HG03520 (cell line): ENCODE measurements around the gene CDC42SE2.
"Not testable (repeated sequence)": the region's sequence is repeated elsewhere in the genome, so short reads cannot be mapped to it uniquely, and the experiment has no call there.

Experiments
- ATAC-seq: cut with Tn5 transposase; IDR thresholded peaks from one replicate; pipeline ENCODE4 v1.9.1; 2021; ENCODE audit warnings: mild to moderate bottlenecking, moderate library complexity; ENCODE audit not compliant: unreplicated experiment

CDC42SE2 gene

DNA sequence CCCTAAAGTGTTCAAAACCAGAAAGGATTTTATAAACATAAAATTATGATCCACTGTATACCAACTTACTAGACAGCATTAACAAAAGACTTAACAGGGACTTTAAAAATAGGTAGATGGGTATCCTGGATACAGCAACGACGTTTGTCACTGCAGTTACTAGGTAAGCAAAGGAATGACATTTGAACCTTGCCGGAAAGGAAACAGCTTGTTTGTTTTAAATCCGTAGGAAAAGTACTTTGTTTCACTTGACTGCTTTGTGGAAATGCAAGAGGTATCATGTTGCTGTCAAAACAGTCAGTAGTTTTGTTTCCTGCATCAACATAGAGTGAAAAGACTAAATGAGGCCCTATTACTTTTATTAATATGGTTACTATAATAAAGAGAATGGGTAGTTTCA lies 122.9 kb downstream of the CDC42SE2 start:
- ATAC-seq: no peak

DNA sequence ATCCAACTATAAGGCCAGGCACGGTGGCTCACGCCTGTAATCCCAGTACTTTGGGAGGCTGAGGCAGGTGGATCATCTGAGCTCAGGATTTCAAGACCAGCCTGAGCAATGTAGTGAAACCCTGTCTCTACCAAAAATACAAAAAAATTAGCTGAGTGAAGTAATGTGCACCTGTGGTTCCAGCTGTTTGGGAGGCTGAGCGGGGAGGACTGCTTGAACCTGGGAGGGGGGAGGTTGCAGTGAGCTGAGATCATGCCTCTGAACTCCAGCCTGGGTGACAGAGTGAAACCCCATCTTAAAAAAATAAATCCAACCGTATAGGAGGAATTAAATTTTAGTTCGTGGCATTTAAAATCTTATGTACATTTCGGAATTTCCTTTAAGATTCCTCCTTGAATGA lies 123.4 kb downstream of the CDC42SE2 start:
- ATAC-seq: no peak

DNA sequence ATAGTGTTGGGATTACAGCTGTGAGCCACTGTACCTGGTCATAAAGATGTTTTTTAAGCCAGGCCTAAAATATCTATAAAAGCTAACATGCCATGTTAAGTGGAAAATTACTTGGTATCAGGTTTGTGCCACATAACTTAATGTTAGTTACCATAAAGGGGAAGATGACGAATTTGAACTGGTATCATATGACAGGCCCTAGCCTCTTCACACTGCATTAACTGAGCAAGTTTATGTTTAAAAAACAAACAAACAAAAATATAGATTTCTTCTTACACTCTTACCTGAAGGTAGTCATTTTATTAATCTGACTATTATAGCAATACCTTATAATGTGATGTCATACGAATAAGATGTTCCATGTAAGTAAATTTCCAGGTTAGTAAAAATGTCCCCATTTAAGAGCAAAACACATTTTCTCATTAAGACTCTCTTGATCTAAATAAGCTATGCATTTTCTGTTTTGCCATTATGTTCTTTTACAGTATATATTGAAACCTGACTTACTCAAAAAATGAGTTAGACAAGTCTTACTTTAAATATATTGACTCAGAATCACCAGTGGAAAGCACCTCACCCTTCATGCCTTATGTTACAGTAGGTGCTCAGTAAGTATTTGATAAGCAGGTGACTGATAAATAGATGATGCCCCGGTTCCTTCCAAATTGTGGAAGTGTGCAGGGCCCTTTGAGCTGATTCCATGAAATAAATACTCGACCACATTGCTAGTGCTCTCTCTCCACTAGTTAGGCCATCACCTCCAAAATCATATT lies 125.4 kb downstream of the CDC42SE2 start:
- peak; percentile 31 for ATAC-seq

DNA sequence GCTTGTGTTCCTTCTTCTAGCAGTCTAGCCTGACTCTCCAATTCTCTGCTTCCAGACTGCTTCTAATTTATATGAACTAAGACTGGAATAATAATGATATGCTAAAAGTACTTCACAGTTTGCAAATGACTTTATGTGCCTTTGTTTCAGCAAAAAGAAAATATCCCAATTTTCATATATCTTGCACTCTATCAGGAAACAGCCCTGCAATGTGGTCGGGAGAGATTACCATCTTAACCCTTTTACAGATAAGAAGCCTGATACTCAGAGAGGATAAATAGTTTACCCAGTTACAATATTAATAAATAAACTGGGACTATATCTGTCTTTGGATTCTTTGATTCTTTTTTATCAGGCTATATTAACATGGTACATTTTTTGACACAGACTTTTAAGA lies 126.0 kb downstream of the CDC42SE2 start:
- no peak for ATAC-seq

DNA sequence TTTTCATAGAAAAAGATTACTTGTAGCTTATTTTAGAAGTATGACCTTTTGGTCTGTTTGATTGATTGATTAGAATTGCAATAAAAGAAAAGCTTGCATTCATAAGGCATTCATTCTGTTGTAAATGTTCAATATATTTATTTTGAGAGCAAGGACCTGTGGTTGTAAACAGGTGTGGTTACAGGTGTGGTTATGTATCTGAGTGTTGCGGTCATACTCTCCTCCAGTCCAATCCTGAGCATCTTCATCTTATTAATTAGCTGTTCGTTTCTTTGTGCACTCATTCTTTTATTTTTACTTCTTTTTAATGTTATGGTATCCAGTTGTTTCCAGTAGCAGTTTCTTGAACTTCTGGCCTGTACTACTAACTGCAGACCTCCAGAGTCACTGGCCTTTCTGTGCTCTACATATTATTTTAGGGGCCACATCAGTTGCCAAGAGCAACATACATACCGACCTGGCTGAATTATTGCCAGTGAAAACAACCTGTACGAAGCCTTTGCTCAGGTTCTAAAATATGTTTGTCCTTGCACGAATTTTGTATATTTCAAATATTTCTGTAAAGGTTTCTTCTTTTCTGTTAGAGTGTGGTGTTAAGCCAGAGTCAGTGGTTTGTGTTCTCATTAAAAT lies 128.7 kb downstream of the CDC42SE2 start:
- ATAC-seq: no peak

DNA sequence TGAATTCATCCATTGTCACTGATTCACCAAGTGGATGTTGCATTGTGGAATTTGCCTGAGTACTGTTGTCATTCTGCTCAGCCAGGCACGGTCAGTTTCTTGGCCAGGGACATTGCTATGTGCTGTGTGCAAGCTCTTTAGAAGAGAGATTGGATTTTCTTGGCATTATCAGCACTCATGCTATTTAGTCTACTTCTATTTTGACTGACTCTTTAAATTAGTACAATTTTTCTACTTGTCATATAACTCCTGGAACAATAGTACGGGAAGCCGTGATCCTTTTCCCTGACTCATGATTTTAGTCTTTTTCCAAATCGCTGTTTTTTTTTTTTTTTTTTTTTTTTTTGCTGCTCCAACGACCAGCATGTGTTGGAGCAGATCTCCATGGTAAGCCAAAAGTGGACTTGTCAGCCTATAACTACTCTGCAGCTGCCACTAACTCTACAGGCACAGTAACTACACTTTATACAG lies 129.7 kb downstream of the CDC42SE2 start:
- no peak for ATAC-seq

DNA sequence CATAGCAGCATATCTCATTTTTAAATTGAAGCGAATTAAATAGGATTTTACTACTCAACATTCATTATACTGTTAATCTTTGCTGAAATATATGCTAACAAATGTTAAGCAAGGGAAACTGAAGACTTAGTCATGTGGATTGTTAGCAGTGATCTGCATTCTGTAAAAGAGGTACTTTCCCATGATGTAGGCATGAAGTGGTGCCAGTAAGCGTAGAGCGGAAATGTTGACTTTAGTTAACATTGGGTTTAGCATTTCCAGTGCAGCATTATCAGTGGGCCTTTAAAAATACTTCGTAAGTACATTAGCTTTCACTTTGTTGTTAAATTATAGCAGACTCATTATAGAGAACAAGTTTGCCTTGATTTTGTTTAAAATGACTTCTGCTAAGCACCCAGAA lies 130.3 kb downstream of the CDC42SE2 start:
- ATAC-seq: peak; percentile 48

DNA sequence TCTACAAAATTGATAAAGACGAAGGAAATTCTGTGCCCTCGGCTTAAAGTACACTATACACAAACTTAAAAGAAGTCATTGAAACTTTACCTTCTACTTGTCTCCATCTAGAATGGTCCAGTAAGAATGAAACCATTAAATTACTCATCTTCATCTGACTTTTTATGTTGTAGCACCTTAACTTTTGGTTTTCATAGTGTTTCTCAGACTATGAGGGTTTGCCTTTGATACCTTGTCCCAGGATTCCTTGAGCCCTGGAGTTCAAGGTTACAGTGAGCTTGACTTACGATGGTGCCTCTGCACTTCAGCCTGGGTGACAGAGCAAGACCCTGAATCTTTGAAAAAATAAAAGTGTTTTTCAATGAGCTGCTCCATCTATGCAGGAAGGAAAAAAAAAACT lies 132.2 kb downstream of the CDC42SE2 start:
- ATAC-seq: peak; percentile 94

DNA sequence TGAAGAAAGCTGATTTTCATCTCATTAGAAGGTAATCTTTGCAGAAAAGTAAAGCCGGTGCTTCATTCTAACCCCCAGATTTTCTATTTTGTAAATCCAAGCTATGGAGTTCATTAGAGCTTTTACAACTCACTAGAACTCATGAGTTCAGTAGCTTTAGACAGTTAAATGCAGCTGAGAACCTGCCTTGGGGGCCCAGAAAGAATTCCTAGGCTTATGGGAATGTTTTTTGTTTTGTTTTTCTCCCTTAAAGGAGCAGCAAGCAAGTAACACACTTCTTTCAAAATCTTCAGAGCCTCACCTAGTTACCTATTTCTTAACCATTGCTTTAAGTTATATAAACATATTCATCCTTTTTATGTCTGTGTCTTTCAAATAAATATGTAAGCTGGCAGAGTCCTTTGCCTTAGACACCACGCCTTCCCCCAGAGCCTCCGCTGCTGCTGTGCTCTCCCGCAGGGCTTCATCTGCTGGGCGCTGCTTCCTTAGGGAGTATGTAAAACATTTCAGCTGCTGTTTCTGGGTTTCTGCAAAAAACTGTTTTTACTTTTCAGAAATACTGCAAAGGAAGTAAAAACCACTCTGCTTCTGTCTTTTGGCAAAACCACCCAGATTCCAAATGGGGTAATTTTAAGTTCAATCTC lies 132.9 kb downstream of the CDC42SE2 start:
- no peak for ATAC-seq

DNA sequence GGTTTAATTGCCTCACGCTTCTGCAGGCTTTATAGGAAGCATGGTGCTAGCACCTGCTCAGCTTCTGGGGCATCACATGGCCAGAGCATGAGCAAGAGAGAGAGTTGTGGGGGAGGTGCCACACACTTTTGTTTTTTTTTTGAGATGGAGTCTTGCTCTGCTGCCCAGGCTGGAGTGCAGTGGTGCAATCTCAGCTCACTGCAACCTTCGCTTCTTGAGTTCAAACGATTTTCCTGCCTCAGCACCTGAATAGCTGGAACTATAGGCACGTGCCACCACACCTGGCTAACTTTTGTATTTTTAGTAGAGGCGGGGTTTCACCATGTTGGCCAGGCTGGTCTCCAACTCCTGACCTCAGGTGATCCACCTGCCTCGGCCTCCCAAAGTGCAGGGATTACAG lies 135.2 kb downstream of the CDC42SE2 start:
- ATAC-seq: not testable (repeated sequence)

DNA sequence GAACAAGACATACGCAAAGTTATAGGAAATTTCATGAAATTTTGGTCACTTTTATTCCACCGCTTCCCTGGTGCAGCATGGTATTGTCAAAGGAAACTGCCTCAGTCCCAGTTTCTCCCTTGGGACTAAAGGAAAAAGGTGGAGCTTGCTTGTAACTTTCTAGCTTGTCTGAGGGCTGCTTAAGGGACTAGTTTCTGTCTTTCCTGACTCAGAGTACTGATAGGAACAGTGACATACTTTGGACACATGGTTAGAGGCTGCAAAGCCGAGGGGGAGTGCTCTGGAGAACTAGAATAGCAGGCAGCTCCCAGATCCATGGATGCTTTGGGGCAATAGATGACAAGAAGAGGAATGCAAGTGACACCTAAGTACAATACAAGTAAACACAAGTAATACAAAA lies 136.7 kb downstream of the CDC42SE2 start:
- ATAC-seq: no peak

DNA sequence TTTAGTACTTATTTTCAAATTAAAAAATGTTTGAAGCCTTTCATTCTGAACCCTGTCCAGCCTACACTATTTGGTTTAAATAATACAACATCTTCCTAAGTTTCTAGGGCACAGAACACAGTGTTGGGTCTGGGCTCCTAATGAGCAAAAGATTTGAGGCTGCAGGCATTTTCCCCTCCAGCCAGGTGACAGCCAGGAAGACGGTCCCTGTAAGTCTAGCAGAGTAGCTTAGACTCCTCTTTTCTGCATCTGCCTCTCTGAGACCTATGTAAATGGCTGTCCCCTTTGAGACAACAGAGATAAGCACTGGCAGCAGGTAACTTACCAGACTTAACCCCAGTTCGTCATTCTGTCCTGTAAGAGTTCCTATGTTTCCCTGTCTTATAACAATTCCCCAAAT lies 141.8 kb downstream of the CDC42SE2 start:
- ATAC-seq: no peak

DNA sequence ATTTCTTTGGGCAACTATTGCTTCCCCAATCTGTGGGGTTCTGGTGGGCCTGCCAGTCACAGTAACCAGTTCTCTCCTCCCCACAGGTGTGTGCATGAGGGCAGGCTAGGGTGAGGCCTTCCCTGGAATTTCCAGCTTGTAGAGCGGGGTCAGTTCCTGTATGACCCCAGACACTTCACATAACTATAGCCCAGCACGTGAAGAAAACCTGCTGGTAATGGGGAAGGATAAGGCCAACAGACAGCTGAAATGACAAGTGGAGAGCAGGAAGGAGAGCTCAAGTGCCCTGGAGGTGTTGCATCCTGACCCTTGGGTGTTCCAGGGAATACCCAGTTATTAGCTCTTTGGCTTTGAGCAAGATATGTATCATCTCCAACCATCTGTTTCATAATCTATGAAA lies 142.2 kb downstream of the CDC42SE2 start:
- ATAC-seq: no peak

DNA sequence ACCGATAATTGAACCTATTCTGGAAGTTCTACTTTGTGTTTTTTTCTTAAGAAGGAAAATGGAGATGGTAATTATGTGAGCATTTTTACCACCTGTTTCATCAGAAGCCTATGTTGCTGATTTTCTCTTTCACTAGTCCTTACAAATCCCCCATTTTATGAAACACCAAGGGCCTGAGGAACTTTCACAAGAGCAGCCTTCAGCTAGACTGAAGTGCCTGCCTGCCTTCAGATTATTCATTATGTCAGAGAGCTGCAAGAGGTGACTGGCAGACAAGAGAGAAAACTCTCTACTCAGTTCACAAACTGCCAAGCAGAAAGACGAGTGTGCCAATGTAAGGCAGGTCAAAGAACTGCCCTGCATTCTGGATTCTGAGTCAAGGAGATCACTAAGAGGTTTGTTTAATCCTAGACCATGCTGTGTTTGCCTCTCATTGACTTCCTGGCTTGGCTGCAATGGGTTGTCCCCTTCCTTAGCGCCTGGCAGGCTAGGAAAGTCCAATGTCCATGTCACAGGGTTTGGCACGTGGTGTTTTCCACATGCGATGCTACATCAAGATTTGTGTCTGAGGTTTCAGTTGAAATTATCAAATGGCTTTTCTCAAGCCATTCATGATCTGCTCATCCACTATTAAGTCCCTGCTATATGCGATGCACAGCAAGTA lies 143.3 kb downstream of the CDC42SE2 start:
- no peak for ATAC-seq

DNA sequence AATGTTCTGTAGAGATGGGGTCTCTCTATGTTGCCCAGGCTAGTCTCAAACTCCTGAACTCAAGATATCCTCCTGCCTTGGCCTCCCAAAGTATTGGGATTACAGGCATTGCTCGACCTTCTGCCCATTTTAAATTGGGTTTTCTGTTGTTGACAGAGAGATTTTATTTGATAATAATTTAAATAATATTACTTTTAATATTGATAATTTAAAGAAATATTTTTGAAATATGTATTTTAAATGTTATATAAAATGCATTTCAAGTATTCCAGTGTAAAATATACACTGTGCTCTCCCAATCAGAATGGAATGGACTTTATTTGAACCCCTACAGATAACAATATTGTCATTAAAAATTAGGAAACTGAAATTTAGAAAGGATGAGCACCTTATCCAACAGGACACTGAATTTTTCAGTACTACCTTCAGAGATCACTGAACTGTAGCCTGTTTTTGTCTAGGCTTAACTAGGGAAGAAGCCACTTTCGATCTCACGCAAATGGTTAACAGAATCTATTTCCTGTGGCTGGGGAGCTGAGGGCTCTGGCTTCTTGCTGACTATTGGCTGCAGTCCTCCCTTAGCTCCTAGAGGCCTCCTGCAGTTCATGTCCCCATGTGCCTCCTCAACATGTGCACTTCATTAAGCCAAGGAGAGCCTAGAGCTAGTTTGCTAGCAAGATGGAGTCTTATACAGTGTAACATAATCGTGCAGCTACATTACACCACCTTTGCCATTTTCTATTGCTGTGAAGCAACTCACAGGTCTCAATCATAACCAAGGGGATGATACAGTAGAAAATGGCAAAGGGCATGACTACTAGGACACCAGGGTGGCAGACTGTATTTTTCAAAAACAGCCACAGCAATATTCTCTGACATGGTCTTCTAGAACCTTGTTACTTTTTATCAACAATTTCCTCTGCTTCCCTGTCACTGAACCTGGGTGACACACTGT lies 150.0 kb downstream of the CDC42SE2 start:
- ATAC-seq: peak; percentile 44

DNA sequence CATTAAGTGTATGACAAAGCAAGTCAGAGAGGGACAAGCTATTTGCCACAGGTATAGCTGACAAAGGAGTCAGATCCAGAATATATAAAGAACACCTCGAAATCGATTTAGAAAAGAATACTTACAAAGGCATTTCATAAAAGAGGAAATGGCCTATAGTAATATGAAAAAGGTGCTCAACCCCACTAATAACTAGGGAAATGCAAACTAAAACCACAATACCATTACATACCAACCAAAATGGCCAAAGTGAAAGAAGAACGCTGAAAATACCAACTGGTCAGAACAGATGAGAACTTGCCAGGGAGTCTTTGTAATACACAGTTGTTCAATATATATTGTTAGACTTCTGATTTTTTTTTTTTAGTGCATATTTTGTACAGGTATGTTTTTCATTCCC lies 152.9 kb downstream of the CDC42SE2 start:
- peak; percentile 78 for ATAC-seq

DNA sequence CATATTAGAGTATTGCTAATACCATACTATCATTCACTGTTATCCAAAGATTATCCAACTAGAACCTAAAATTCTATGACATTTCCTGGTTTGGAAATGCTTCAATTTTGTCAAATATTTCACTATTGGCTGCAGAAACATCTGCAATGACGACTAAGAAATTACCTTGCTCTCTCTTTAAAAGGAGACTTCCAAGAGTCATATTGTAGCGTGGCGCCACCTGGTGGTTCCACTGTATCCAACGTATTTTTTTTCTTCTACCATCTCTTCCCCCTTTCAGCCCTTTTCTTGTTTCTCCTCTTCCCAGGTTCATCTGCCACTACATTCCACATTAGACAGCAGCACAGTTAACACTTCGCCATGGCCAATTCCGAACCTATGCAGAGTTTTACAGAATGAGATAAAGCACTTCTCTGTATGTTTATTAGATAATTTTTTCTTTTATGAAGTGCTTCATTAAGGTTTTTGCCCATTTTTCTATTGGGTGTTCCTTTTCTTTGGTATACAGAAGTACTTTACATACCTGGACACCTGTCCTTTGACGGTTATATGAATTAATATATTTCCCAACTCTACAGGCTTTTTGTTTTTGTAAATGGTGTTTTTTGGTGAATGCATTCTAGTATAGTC lies 153.5 kb downstream of the CDC42SE2 start:
- ATAC-seq: peak; percentile 37

DNA sequence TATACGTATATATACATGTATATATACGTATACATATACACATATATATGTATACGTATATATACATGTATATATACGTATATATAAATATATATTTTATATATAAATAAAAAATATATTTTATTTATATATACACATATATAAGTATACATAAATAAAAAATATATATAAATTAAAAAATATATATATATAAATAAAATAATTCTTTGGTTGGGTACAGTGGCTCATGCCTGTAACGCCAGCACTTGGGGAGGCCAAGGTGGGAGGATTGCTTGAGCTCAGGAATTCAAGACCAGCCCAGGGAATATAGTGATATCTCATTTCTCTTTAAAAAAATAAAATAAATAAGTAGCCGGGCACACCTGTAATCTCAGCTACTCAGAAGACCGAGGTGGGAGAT lies 155.0 kb downstream of the CDC42SE2 start:
- no peak for ATAC-seq

DNA sequence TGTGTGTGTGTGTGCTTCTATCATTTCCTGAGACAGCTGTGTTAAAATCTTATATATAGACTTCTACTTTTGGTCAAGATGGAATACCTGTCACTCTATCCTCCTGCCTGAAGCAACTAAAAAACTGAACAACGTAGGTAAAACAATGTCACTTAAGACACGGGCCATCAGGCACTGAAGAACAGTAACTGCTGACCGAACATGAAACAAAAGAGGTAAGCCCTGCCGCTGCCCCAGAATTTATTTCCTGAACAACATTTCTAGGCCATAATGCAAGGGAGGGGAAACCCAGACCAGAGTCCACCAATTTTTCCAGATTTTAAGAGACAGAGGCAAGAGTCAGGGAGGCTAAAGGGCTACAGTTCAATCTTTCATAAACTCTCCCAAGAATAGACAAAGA lies 156.0 kb downstream of the CDC42SE2 start:
- ATAC-seq: no peak

DNA sequence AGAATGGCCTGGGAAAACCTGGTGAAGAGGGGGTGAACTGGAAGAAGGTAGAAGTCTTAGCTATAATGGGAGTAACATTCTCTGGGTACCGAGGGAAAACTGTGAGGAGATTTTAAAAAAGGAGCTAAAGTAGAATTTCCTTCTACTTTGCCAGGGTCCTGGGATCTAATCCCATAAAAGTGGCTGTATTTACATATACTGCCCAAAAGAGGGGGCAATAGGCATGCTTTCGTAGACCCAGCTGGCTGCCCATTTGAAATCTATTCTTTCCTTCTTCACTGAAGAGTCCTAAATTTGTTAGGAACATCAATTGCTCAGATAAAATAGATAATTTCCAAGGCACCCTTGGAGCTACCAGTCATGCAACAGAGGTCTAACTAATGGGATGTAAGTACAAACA lies 159.2 kb downstream of the CDC42SE2 start:
- ATAC-seq: no peak
